ENCODE data around the gene KRT27. TPM values are rescaled to one million over a fixed set of nuclear protein-coding genes. Genes with fewer than 3 reads are reported as not detected.
"Not testable (repeated sequence)": the region's sequence is repeated elsewhere in the genome, so short reads cannot be mapped to it uniquely, and the experiment has no call there.

Gene KRT27
- total RNA-seq, 1 experiment from 2014 or later: not detected

DNA sequence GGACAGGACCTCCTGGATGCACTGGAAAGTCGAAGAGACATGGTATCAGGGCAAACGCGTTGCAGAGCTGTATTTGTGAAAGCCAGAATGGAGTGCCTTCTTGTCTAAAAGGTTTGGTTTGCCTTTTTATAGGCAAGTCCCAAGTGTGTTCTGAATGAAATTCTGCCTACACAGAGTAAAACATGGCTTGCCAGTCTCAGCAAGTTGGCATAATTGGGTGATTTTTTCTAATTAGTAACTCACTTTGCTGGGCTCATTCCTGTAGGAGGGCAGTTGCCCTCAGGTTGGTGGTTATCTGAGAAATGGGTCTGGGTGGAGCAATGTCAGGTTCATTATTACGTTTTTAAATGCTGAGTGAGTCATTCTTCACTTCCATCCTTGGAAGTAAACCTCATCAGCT lies 27.1 kb downstream of the KRT27 start, which contains the start of gene KRT25:
KRT25 (minus strand) TSS at position 101 of the 400 bp plus-strand sequence; CDS start at position 41, 60 bp downstream.
- DNase-seq (ENCODE audit: low read depth): no peak

DNA sequence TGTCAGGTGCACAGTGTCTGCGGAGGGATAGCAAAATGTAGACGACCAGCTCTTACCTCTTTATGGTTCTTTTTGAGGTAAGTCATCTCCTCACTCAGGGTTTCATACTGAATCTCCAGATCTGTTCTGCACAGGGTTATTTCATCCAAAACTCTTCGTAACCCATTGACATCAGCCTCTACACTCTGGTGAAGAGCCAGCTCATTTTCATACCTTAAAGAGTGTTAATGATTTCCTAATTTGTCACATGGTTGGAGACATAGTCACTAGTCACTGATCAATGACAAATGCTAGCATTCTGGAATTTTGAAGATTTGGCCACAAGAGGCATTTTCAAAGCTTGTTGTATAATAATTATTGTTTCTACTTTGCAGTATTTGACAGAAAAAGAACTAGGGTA lies 28.5 kb downstream of the KRT27 start:
- no peak for DNase-seq (ENCODE audit: low read depth)

DNA sequence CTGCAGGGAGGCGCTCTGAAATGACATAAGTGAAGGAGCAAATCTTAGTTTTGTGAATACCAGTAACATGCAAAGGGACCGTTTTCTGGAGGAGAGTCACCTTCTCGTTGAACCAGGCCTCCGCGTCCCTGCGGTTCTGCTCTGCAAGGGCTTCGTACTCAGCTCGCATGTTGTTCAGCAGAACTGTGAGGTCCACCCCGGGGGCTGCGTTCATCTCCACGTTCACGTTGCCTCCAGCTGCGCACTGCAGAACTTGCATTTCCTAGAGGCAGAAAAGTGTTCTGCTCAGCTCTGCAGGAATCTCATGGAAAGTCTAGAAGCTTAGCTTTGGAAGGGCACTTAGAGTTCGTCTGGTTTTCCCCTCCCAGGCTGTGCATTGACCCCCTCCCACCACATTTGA lies 31.3 kb downstream of the KRT27 start:
- no peak for DNase-seq (ENCODE audit: low read depth)

DNA sequence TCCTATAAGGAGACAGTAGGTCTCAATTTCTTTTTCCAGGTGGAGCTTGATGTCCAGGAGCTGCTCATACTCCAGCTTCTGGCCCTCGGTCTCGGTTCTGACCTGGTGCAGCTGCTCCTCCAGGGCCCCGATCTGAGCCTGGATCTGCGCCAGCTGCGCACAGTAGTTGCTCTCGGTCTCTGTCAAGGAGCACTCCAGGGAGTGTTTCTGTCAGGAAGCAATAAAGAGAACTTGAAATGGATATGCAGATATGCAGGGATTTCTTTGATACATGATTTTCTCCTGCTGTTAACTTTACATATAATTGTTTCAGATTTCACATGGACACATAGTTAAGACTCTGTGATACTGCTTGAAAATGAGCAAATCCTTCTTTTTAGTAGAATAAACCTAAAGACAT lies 32.0 kb downstream of the KRT27 start:
- no peak for DNase-seq (ENCODE audit: low read depth)

DNA sequence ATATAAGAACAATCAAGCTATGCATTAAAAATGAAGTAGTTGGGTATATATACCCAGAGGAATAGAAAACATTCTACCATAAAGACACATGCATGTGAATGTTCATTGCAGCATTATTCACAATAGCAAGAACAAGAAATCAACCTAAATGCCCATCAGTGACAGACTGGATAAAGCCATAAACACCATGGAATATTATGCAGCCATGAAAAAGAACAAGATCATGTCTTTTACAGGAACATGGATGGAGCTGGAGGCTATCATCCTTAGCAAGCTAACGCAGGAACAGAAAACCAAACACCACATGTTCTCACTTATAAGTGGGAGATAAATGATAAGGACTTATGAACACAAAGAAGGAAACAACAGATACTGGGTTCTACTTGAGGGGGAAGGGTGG lies 33.7 kb downstream of the KRT27 start:
- not testable (repeated sequence) for DNase-seq (ENCODE audit: low read depth)

DNA sequence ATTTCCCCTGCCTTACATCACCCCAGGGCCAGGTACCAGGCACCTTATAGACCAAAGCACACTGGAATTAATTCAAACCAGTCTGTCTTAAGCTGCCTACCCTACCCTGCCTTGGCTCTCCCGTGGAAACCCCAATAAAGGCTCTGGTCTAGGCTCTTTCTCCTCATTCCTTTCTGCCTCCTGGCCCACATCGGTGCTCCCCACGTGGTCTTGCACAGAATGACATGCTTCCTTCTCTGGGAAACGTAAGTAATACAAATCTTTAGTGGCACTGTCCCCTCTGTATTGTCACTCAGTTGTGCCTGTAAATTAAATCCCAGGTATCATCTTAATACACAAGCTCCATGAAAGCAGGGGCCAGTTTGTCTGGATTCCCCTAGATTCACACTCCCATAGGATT lies 43.8 kb downstream of the KRT27 start:
- no peak for DNase-seq (ENCODE audit: low read depth)

DNA sequence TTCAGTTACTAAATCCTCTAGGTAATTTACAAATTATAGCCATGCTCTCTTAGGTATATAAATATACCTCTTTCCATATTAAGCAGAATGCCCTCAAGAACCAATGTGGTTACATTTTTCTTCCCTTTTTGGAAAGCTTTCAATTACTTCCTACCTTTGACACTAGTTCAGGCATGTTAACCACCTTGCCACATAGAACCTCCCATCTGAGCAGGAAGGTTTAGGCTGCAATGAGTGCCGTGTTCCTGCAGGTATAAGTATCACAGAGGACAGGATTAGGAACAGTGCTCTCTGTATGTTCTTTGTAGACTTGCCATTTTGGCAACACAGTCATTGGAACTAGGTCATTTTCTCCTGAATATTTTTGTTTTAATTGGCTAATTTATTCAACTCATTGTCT lies 47.3 kb downstream of the KRT27 start:
- DNase-seq (ENCODE audit: low read depth): no peak

DNA sequence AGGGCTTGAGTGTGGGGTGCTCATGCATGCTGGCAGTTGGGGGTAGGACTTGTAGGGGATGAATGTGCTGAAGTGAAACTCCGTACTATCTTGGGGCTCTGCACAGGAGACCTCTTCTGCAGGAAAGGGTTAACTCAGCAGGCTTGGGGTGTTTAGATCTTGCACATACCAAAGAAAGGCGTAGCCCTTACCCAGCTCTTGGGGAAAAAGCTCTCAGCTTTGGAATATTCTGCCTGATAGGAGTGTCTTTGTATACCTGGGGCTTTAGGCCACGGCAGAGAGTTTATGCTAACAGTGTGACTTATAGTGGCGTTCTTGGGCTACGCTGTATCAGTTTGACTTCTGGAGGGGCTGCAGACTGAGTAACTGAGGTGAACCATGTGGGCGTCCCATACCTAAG lies 48.3 kb downstream of the KRT27 start:
- no peak for DNase-seq (ENCODE audit: low read depth)

DNA sequence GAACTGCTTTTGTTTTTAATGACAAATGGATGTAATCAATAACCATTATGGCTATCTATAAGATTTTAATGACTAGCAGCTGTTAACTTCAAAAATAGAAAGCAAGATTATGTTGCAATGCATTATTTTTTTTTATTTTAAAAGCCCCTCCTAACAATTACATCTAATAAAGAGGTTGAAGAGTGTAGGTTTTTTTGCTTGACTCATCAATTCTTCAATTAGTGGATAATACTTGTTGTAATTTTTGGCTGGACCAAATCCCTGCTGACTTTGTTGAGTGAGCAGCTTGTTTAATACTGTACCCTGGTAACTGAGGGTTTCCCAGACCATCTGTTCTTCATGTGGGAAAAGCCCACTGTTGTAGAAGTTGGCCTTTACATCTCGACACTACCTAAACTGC lies 51.4 kb downstream of the KRT27 start:
- no peak for DNase-seq (ENCODE audit: low read depth)

DNA sequence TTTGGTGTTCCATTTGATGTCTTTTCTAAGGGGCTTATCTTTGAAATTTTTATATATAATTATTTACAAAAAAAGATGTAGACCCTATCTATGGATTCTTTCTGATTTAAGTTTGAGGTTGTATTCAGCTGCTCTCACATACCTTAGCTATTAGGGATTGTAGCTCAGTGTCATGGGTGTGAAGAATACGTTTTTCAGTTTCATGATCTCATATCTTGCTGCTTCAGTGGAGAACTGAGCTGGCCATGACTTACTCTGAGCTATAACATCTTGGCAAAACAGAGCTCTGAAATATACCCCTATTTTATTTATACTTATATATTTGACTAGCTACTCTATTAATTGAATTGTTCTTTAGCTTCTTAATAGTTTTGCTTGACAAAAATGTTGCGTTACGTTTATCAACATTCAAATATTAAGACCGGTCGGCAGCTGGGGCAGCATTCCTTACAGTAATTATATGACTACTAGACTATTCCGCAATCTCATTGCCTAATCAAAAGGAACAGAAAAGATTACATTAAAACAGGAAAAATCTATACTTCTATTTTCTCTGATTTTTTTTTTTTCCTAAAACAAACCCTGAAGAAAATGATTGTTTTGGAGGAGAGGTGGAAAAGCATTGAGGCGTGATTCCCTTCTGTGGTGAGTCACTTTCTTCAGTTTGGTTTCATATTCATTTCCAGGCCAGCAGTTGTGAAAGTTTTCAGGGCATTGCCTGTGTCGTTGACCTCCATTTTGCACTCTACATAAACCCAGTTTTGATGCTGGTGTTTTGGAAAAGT lies 54.7 kb downstream of the KRT27 start:
- DNase-seq (ENCODE audit: low read depth): peak; percentile 20

DNA sequence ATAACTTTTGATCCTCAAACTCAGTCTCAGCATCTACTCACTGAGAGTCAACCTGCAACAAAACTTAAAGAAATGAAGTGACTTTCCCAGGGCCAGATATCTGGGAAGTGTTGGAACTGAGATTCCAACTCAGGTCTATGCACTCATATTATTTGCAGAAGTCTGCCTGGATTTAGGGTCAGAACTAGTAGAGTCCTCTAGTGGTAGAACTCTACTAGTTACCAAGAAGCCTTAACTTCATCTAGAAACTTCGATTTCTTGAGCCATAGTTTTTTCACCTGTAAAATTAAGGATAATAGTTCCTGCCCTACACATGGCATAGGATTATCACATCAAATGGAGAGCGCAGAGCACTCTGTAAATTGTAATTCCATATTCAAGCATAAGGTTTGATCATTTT lies 55.4 kb downstream of the KRT27 start:
- peak; percentile 7 for DNase-seq (ENCODE audit: low read depth)

Other genes starting within 250 kb of the KRT27 start
- 0.26 TPM in 1 of 2 replicates, not detected in the other for gene CCR7, start 217.1 kb downstream of the KRT27 start, total RNA-seq (2014; rRNA removed)
- gene SMARCE1, start 134.7 kb downstream of the KRT27 start, total RNA-seq (2014; rRNA removed): 118 and 138 TPM in 2 replicates
- gene KRT222, start 117.4 kb downstream of the KRT27 start, total RNA-seq (2014; rRNA removed): not detected in 2 replicates
- gene KRT24, start 78.8 kb downstream of the KRT27 start, total RNA-seq (2014; rRNA removed): not detected in 2 replicates
- not detected in 2 replicates for gene KRT25, start 27.2 kb downstream of the KRT27 start, total RNA-seq (2014; rRNA removed)
- gene KRT26, start 10.3 kb downstream of the KRT27 start, total RNA-seq (2014; rRNA removed): not detected in 2 replicates
- not detected in 2 replicates for gene KRT28, start 17.4 kb upstream of the KRT27 start, total RNA-seq (2014; rRNA removed)
- 20.1 and 33.0 TPM in 2 replicates for gene KRT10, start 40.1 kb upstream of the KRT27 start, total RNA-seq (2014; rRNA removed)
- not detected in 2 replicates for gene KRT12, start 84.7 kb upstream of the KRT27 start, total RNA-seq (2014; rRNA removed)
- gene KRT20, start 102.7 kb upstream of the KRT27 start, total RNA-seq (2014; rRNA removed): not detected in 2 replicates
- gene KRT23, start 155.1 kb upstream of the KRT27 start, total RNA-seq (2014; rRNA removed): not detected in 2 replicates
- not detected in 2 replicates for gene KRT39, start 184.4 kb upstream of the KRT27 start, total RNA-seq (2014; rRNA removed)
- gene KRT40, start 201.8 kb upstream of the KRT27 start, total RNA-seq (2014; rRNA removed): not detected in 2 replicates
- gene KRTAP3-3, start 211.6 kb upstream of the KRT27 start, total RNA-seq (2014; rRNA removed): not detected in 2 replicates
- gene KRTAP3-2, start 217.4 kb upstream of the KRT27 start, total RNA-seq (2014; rRNA removed): not detected in 2 replicates
- gene KRTAP3-1, start 226.6 kb upstream of the KRT27 start, total RNA-seq (2014; rRNA removed): not detected in 2 replicates
- gene KRTAP1-5, start 244.7 kb upstream of the KRT27 start, total RNA-seq (2014; rRNA removed): 2.8 and 6.0 TPM in 2 replicates
- not detected in 2 replicates for gene KRTAP1-4, start 247.6 kb upstream of the KRT27 start, total RNA-seq (2014; rRNA removed)